Measurements from ENCODE around the gene JTB.

JTB gene

DNA sequence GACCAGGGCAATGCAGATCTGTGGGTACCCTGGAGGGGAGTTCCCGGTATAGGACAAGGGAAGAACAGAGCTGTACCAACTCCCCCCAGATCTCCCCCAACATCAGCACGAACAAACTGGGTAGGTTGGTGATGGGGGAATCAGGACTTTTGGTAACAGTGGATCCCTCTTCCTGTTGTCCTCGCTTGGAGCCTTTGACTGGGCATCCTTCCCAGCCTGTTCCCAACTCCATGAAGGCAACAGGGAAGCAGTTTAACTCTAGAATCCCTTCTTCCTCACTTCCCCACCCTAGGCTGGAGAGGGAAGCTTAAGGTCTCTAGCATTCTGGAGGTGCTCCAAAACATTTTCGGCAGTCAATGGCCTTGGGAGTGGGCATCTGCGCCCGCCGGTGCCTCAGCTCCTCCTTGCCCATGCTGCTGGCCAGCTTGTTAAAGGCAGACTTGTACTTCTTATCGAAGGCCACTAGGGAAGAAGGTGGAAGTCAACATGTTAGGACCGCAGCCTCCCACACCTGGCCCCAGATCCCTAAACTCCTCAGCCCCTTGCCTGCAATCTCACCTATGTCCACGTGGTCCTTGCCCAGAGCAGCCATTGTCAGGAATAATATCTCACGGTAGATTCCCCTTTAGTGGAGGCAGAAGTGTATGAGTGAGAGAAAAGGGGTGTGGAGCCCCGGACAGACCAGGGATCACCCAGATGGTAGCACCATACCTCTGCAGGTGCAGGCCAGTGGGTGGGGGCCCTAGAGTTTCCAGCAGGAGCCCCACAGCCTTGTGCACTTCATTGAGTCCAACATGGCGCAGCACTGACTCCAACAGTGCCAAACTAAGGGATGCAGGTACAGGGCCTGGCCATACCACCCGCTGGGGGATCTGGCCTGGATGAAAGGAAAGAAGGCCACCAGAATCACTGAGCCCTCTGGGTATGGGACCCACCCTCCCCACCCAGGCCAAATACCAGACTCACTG lies 47.2 kb downstream of the JTB start:
- DNase-seq: no peak

DNA sequence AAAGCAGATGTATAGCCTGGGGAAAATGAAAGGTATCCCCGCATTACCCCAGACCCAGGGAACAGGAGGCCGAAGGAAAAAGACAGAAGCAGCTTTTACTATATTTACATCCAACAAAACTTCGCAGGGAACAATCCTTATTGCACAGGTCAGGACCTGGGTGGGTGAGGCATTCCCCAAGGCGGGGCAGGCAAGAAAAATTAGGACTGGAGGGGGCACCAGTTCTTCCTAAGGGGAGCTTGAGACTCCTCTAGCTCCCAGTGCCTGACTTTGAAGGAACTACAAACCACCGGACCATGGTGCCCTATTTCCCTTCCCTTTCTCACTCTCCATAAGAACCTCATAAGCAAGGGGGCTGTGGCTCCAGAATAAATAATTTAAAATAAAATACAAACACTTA lies 48.0 kb downstream of the JTB start:
- DNase-seq: no peak

DNA sequence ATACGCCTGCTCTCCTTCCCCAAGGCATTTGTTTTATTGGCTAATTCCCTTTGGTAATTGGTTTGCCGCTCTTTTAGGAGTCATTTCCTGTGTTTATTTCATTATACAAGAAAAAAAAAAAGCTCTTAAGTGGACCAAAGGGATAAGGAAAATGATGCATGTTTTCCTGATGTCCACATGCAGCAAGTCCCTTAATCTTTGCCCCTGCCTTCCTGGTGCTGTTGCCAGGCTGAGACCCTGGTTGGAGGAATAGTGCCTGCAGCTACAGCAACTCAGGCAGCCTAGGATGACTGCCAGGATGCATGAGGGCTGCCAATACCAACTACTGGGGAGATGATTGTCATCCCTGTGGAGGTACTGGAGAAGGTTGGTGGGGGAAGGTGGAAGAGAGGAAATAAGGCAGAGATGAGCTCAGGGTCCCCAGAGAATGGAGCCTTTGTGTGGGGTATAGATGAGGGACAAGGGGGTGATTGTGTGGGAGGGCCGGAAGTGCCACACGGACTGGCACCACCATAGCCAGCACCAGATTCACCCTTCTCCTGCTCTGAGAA lies 48.6 kb downstream of the JTB start:
- no peak for DNase-seq

DNA sequence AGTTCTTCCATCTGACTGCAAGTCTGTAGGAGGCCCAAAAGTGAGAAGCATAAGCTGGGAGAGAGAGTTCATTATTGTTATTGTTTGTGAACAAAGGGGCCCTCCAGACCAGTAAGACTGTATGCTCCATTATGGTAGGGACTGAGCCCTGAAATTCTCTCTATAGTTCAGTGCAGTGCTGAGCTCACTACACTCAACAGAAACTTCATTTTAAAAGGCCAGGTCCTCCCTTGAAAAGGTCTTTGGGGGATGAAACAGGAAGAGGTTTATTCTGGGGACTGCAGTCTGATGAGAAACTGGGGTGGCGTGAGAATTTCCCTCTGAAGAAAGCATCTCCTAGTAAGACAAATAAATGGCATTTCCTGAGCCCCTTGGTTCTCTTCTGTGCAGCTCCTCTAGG lies 49.2 kb downstream of the JTB start:
- no peak for DNase-seq

DNA sequence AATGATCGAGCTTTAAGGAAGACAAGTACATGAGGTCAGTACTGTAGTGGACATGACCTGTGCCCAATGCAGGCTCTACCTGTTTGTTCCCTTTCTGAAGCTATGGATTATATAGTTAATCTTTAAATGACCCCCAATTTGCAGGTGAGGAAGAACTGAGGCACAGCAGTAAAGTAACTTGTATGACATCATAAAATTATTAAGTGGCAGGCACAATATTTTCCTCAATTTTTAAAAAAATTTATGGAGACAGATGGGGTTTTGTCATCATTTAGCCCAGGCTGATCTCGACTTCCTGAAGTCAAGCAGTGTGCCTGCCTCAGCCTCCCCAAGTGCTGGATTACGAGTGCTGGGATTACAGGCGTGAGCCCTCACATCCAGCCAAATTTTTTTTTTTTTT lies 51.1 kb downstream of the JTB start:
- no peak for DNase-seq
